ENCODE data around the gene CTNNA1.

Gene CTNNA1

GRCh38 chr5:138979684-138980280, 226.6 kb downstream of the CTNNA1 start:
- TF ChIP-seq, protein P1, sequence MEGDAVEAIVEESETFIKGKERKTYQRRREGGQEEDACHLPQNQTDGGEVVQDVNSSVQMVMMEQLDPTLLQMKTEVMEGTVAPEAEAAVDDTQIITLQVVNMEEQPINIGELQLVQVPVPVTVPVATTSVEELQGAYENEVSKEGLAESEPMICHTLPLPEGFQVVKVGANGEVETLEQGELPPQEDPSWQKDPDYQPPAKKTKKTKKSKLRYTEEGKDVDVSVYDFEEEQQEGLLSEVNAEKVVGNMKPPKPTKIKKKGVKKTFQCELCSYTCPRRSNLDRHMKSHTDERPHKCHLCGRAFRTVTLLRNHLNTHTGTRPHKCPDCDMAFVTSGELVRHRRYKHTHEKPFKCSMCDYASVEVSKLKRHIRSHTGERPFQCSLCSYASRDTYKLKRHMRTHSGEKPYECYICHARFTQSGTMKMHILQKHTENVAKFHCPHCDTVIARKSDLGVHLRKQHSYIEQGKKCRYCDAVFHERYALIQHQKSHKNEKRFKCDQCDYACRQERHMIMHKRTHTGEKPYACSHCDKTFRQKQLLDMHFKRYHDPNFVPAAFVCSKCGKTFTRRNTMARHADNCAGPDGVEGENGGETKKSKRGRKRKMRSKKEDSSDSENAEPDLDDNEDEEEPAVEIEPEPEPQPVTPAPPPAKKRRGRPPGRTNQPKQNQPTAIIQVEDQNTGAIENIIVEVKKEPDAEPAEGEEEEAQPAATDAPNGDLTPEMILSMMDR (conservative IDR thresholded peaks at IDR 0.05; ENCODE audit: control insufficient read depth, insufficient read depth, low read depth, low read length) = no peak
- H3K4me3 ChIP-seq (ENCODE audit: control insufficient read depth, low read depth, low read length) = no peak overlapping the region
- DNase-seq (ENCODE audit: low read depth) = no peak

GRCh38 chr5:138980441-138980840, 227.2 kb downstream of the CTNNA1 start:
- H3K4me3 ChIP-seq (ENCODE audit: control insufficient read depth, low read depth, low read length) = no peak overlapping the region
- no peak for DNase-seq (ENCODE audit: low read depth)
- TF ChIP-seq, protein P1 (conservative IDR thresholded peaks at IDR 0.05; ENCODE audit: control insufficient read depth, insufficient read depth, low read depth, low read length) = no peak

GRCh38 chr5:138981131-138981530, 227.9 kb downstream of the CTNNA1 start:
- TF ChIP-seq, protein P1 (conservative IDR thresholded peaks at IDR 0.05; ENCODE audit: control insufficient read depth, insufficient read depth, low read depth, low read length) = no peak
- H3K4me3 ChIP-seq (ENCODE audit: control insufficient read depth, low read depth, low read length) = no peak overlapping the region
- DNase-seq (ENCODE audit: low read depth) = peak; percentile 47

- H3K4me3 ChIP-seq (ENCODE audit: control insufficient read depth, low read depth, low read length) = no peak overlapping the region
- TF ChIP-seq, protein P1 (conservative IDR thresholded peaks at IDR 0.05; ENCODE audit: control insufficient read depth, insufficient read depth, low read depth, low read length) = no peak
- peak; percentile 35 for DNase-seq (ENCODE audit: low read depth)
These were observed 228.4 kb downstream of the CTNNA1 start for GRCh38 chr5:138981586-138981985.

- no peak for DNase-seq (ENCODE audit: low read depth)
- H3K4me3 ChIP-seq (ENCODE audit: control insufficient read depth, low read depth, low read length) = no peak overlapping the region
- TF ChIP-seq, protein P1 (conservative IDR thresholded peaks at IDR 0.05; ENCODE audit: control insufficient read depth, insufficient read depth, low read depth, low read length) = no peak
These were observed 230.8 kb downstream of the CTNNA1 start for GRCh38 chr5:138983984-138984383.

Data from fibroblast of mammary gland (primary cell).